ENCODE results near the gene PRSS2. TPM values are rescaled to one million over a fixed set of nuclear protein-coding genes. Genes with fewer than 3 reads are reported as not detected.

The PRSS2 gene
- polyA plus RNA-seq, 3 donors = not detected

- Histone ChIP-seq H3K4me2 (replicated peaks; ENCODE audit: extremely low read depth, low read length, poor library complexity, severe bottlenecking) (no peak overlapping the region), H3K79me2 (ENCODE audit: insufficient read depth, low read length) (no peaks in the 10 kb centered on the region), H3K36me3 (replicated peaks in 1 of 2; ENCODE audit: control insufficient read depth in 1 of 2, insufficient read depth in 2 of 2, low read length in 2 of 2) (no peaks in the 10 kb centered on the region), H3K4me3 (replicated peaks in 1 of 3; ENCODE audit: low read depth in 2 of 3, low read length in 3 of 3) (no peak overlapping the region), H3K4me1 (ENCODE audit: control insufficient read depth in 1 of 2, insufficient read depth in 2 of 2, low read length in 2 of 2) (peaks cover 15 to 17% of the 10 kb centered on the region in 2 donors), H3K9me3 (replicated peaks in 1 of 2; ENCODE audit: control insufficient read depth in 1 of 2, insufficient read depth in 1 of 2, low read length in 2 of 2) (peaks cover 0 to 25% of the 10 kb centered on the region in 2 donors), H2AFZ (ENCODE audit: insufficient read depth, low read depth, low read length, poor library complexity, severe bottlenecking) (no peak overlapping the region), H3K27ac (ENCODE audit: low read depth in 1 of 2, low read length in 2 of 2) (no peak overlapping the region), H3K27me3 (ENCODE audit: control insufficient read depth in 2 of 2, insufficient read depth in 2 of 2, low read length in 2 of 2) (peaks cover 48 to 50% of the 10 kb centered on the region in 2 donors), H4K20me1 (ENCODE audit: insufficient read depth, low read length) (no peaks in the 10 kb centered on the region), H3K9ac (ENCODE audit: insufficient read depth, low read length, poor library complexity, severe bottlenecking) (no peak overlapping the region)
- Mint-ChIP-seq H3K9me3 (peaks cover 0 to 16% (median 7%) of the 10 kb centered on the region in 7 donors), H3K4me3 (peak overlapping the region; percentile 34 to 62), H3K27ac (peak overlapping the region in 1 of 7 donors; percentile 88), H3K36me3 (peaks cover 3 to 12% of the 10 kb centered on the region in 2 donors), H3K4me1 (peaks cover 20% of the 10 kb centered on the region), H3K27me3 (ENCODE audit: low read depth in 3 of 3) (peaks cover 49 to 62% (median 56%) of the 10 kb centered on the region in 3 donors)
- DNase-seq = no peak
- 90% methylated on average over 2 of the region's 11 CpGs for WGBS (ENCODE audit: insufficient coverage)
- TF ChIP-seq, protein P1, sequence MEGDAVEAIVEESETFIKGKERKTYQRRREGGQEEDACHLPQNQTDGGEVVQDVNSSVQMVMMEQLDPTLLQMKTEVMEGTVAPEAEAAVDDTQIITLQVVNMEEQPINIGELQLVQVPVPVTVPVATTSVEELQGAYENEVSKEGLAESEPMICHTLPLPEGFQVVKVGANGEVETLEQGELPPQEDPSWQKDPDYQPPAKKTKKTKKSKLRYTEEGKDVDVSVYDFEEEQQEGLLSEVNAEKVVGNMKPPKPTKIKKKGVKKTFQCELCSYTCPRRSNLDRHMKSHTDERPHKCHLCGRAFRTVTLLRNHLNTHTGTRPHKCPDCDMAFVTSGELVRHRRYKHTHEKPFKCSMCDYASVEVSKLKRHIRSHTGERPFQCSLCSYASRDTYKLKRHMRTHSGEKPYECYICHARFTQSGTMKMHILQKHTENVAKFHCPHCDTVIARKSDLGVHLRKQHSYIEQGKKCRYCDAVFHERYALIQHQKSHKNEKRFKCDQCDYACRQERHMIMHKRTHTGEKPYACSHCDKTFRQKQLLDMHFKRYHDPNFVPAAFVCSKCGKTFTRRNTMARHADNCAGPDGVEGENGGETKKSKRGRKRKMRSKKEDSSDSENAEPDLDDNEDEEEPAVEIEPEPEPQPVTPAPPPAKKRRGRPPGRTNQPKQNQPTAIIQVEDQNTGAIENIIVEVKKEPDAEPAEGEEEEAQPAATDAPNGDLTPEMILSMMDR (IDR thresholded peaks at IDR 0.05) = no peak
- intact Hi-C loops (cut with micrococcal nuclease) = loop anchor here in 1 of 2 donors (5.0 kb wide), 1 partner anchor 151 kb away; no protein-coding TSS in a partner anchor
Observed at GRCh38 chr7:142798451-142799436, 28.0 kb downstream of the PRSS2 start.

DNA sequence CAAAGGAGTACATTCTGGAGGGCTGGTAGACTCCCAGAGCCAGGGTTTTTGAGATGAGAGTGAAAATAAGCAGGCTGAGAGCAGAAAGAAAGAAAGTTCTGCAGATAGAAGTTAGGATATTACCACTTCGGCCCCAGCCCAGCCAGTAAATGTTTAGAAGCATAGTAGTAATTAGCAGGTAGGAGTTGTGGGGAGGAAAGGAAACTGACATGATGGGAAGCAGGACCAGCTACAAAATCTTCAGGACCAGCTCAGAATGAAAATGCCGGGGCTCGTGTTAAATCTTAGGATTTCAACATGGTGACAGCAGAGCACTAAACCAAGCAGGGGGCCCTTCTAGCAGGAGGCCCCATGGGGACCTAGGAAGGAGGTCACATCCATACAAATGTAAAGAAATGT is 28.7 kb downstream of the PRSS2 start:
- Mint-ChIP-seq H3K4me3 (peak overlapping the region in 1 of 2 donors; percentile 52), H3K36me3 (peaks cover 3 to 12% of the 10 kb centered on the region in 2 donors)
- no peak overlapping the region for H3K4me2 ChIP-seq (replicated peaks; ENCODE audit: extremely low read depth, low read length, poor library complexity, severe bottlenecking)

More for the DNA sequence above, 28.7 kb downstream of the PRSS2 start:
- H2AFZ ChIP-seq (ENCODE audit: insufficient read depth, low read depth, low read length, poor library complexity, severe bottlenecking) = no peak overlapping the region
- H3K4me1 ChIP-seq (ENCODE audit: control insufficient read depth in 1 of 2, insufficient read depth in 2 of 2, low read length in 2 of 2) = peaks cover 15 to 17% of the 10 kb centered on the region in 2 donors
- no peak overlapping the region for H3K9ac ChIP-seq (ENCODE audit: insufficient read depth, low read length, poor library complexity, severe bottlenecking)
- peak overlapping the region in 1 of 7 donors; percentile 88 for H3K27ac Mint-ChIP-seq
- peaks cover 0 to 25% of the 10 kb centered on the region in 2 donors for H3K9me3 ChIP-seq (replicated peaks in 1 of 2; ENCODE audit: control insufficient read depth in 1 of 2, insufficient read depth in 1 of 2, low read length in 2 of 2)
- WGBS (ENCODE audit: insufficient coverage) = no CpG with 5 or more reads among the region's 3 CpGs
- no peak overlapping the region for H3K27ac ChIP-seq (ENCODE audit: low read depth in 1 of 2, low read length in 2 of 2)
- no peaks in the 10 kb centered on the region for H4K20me1 ChIP-seq (ENCODE audit: insufficient read depth, low read length)
- TF ChIP-seq, protein P1 (IDR thresholded peaks at IDR 0.05) = no peak
- H3K36me3 ChIP-seq (replicated peaks in 1 of 2; ENCODE audit: control insufficient read depth in 1 of 2, insufficient read depth in 2 of 2, low read length in 2 of 2) = no peaks in the 10 kb centered on the region
- no peak overlapping the region for H3K4me3 ChIP-seq (replicated peaks in 1 of 3; ENCODE audit: low read depth in 2 of 3, low read length in 3 of 3)
- no peak for DNase-seq
- peaks cover 0 to 16% (median 7%) of the 10 kb centered on the region in 7 donors for H3K9me3 Mint-ChIP-seq
- H3K27me3 ChIP-seq (ENCODE audit: control insufficient read depth in 2 of 2, insufficient read depth in 2 of 2, low read length in 2 of 2) = peaks cover 48 to 50% of the 10 kb centered on the region in 2 donors
- intact Hi-C loops (cut with micrococcal nuclease) = loop anchor here in 1 of 2 donors (5.0 kb wide), 1 partner anchor 152 kb away; no protein-coding TSS in a partner anchor
- H3K79me2 ChIP-seq (ENCODE audit: insufficient read depth, low read length) = no peaks in the 10 kb centered on the region
- peaks cover 20% of the 10 kb centered on the region for H3K4me1 Mint-ChIP-seq
- peaks cover 45 to 59% (median 56%) of the 10 kb centered on the region in 3 donors for H3K27me3 Mint-ChIP-seq (ENCODE audit: low read depth in 3 of 3)
